HepG2 (cell line): ENCODE data around the gene PLOD2. TPM values are rescaled to one million over a fixed set of nuclear protein-coding genes. Genes with fewer than 3 reads are reported as not detected.

Experiments used
- ATAC-seq: fragments of 200-7000 bp; cut with Tn5 transposase; 3 replicates; pipeline ENCODE4 v1.9.1; 2020; ENCODE audit warnings: mild to moderate bottlenecking, moderate library complexity
- BruUV-seq: library from RNA; stranded (reverse); fragments of 400-500 nt; replicated peaks from 2 replicates; lab custom pipeline; 2021; lab: Mats Ljungman, UMichigan
- CTCF ChIA-PET: fragments of 300-600 bp; formaldehyde crosslinking; extraction: SDS; loops from one replicate; lab custom pipeline; 2021; ENCODE audit warnings: low total read pairs, inconsistent platforms, low intra/inter-chr PET ratio; lab: Yijun Ruan, JAX
- POLR2A ChIA-PET: fragments of 350-600 bp; sonication (Branson Sonifier 250); formaldehyde crosslinking; loops from one replicate; lab custom pipeline; 2020; ENCODE audit warnings: antibody characterized with exemption, inconsistent platforms; lab: Yijun Ruan, JAX
- DNase-seq: peaks from one replicate; pipeline ENCODE4 v3.0.0-alpha.2; 2015; ENCODE audit warnings: low spot score
- FAIRE-seq: peaks from 3 replicates; lab custom pipeline; 2011; peaks lifted over from hg19 to GRCh38; lab: Jason Lieb, UNC
- H2AFZ ChIP-seq: one replicate; pipeline ENCODE4 v1.6.1; 2011; ENCODE audit warnings: low read length, inconsistent platforms
- H3K27ac ChIP-seq: fragments of 300-600 bp; 3 replicates; pipeline ENCODE4 v1.8.0; 2011; ENCODE audit warnings: mixed run types, mild to moderate bottlenecking, mixed read lengths, low read length, inconsistent platforms; ENCODE audit not compliant: insufficient read depth; ENCODE audit errors: extremely low read length
- H3K27me3 ChIP-seq, 2 experiments: fragments of 200-600 bp in 1 of 2; 2 replicates in 1 of 2; 3 replicates in 1 of 2; pipeline versions ENCODE4 v1.6.0 to v1.8.0; 2011; ENCODE audit warnings: low read length in 2 of 2, mild to moderate bottlenecking in 2 of 2, moderate library complexity in 2 of 2, inconsistent platforms in 1 of 2; ENCODE audit not compliant: insufficient read depth in 2 of 2, control insufficient read depth in 1 of 2
- H3K36me3 ChIP-seq, 2 experiments: fragments of 200-600 bp in 1 of 2; replicated peaks in 1 of 2; 2 replicates in 1 of 2; 3 replicates in 1 of 2; pipeline versions ENCODE4 v1.5.1 to v1.8.0; 2011; ENCODE audit warnings: low read length in 2 of 2, inconsistent platforms in 1 of 2; ENCODE audit not compliant: insufficient read depth in 2 of 2, control insufficient read depth in 1 of 2
- H3K4me1 ChIP-seq: 2 replicates; pipeline ENCODE4 v1.5.1; 2012; ENCODE audit warnings: low read length, inconsistent platforms; ENCODE audit not compliant: insufficient read depth
- H3K4me2 ChIP-seq: 2 replicates; pipeline ENCODE4 v1.6.0; 2011; ENCODE audit warnings: low read depth, low read length, inconsistent platforms
- H3K4me3 ChIP-seq, 3 experiments: fragments of 200-600 bp in 1 of 3; sonication (generic), shearing (Covaris generic) in 1 of 3; replicated peaks in 1 of 3; 2 replicates each; pipeline ENCODE4 v1.5.1; 2011 to 2016; ENCODE audit warnings: low read length in 3 of 3, inconsistent platforms in 2 of 3, low read depth in 2 of 3, mild to moderate bottlenecking in 2 of 3, control low read depth in 1 of 3, mixed read lengths in 1 of 3; ENCODE audit not compliant: insufficient read depth in 1 of 3
- H3K79me2 ChIP-seq: one replicate; pipeline ENCODE4 v1.6.1; 2011; ENCODE audit warnings: low read length, inconsistent platforms; ENCODE audit not compliant: insufficient read depth
- H3K9ac ChIP-seq: 2 replicates; pipeline ENCODE4 v1.6.0; 2011; ENCODE audit warnings: mild to moderate bottlenecking, low read depth, low read length, inconsistent platforms; ENCODE audit not compliant: insufficient read depth
- H3K9me3 ChIP-seq: 2 replicates; pipeline ENCODE4 v1.5.1; 2012; ENCODE audit warnings: mild to moderate bottlenecking, low read length
- H4K20me1 ChIP-seq: 2 replicates; pipeline ENCODE4 v1.6.0; 2011; ENCODE audit warnings: inconsistent platforms, mild to moderate bottlenecking, low read length, moderate library complexity; ENCODE audit not compliant: insufficient read depth
- ADNP ChIP-seq: sonication (generic); formaldehyde crosslinking; IDR thresholded peaks from 2 replicates; pipeline ENCODE4 v1.4.0; 2020; ENCODE audit warnings: missing genetic modification reagents
- BCL3 ChIP-seq: sonication (generic); formaldehyde crosslinking; IDR thresholded peaks from 2 replicates; pipeline ENCODE4 v1.5.1; 2020; ENCODE audit warnings: mild to moderate bottlenecking, missing genetic modification reagents, moderate library complexity
- BRCA1 ChIP-seq: sonication (generic); formaldehyde crosslinking; IDR thresholded peaks from 2 replicates; pipeline ENCODE4 v1.4.0; 2020; ENCODE audit warnings: missing genetic modification reagents
- DDIT3 ChIP-seq: sonication (generic); formaldehyde crosslinking; IDR thresholded peaks from 2 replicates; pipeline ENCODE4 v1.4.0; 2020; ENCODE audit warnings: mild to moderate bottlenecking, missing genetic modification reagents
- GATAD2A ChIP-seq: IDR thresholded peaks from 2 replicates; pipeline ENCODE4 v1.6.1; 2016
- LCORL ChIP-seq, 2 experiments: fragments of 450-650 bp in 1 of 2; sonication (generic) in 1 of 2; formaldehyde crosslinking in 1 of 2; IDR thresholded peaks; 2 replicates each; pipeline versions ENCODE4 v1.5.0 to v1.6.1; 2017 to 2020; ENCODE audit warnings: antibody characterized with exemption in 1 of 2, missing genetic modification reagents in 1 of 2
- MZF1 ChIP-seq: sonication (generic); formaldehyde crosslinking; IDR thresholded peaks from 2 replicates; pipeline ENCODE4 v1.8.1; 2023; ENCODE audit warnings: mild to moderate bottlenecking, missing genetic modification reagents, borderline replicate concordance
- NFRKB ChIP-seq: fragments of 450-650 bp; IDR thresholded peaks from 2 replicates; pipeline ENCODE4 v1.6.1; 2017
- ZBTB10 ChIP-seq: sonication (generic); formaldehyde crosslinking; IDR thresholded peaks from 2 replicates; pipeline ENCODE4 v1.4.0; 2020; ENCODE audit warnings: missing genetic modification reagents, borderline replicate concordance
- ZBTB25 ChIP-seq: IDR thresholded peaks from 2 replicates; pipeline ENCODE4 v1.6.1; 2018; ENCODE audit warnings: missing genetic modification reagents
- ZNF280D ChIP-seq: sonication (generic); formaldehyde crosslinking; IDR thresholded peaks from 2 replicates; pipeline ENCODE4 v1.5.1; 2020; ENCODE audit warnings: mild to moderate bottlenecking, missing genetic modification reagents
- ZNF770 ChIP-seq: sonication (generic); formaldehyde crosslinking; IDR thresholded peaks from 2 replicates; pipeline ENCODE4 v1.5.0; 2020; ENCODE audit warnings: mild to moderate bottlenecking, missing genetic modification reagents
- ZSCAN31 ChIP-seq: sonication (generic); formaldehyde crosslinking; IDR thresholded peaks from 2 replicates; pipeline ENCODE4 v1.5.0; 2020; ENCODE audit warnings: low read depth, mild to moderate bottlenecking, missing genetic modification reagents
- in situ Hi-C: cut with HindIII; loops from 2 replicates; pipeline ENCODE4 v1.10.0; 2017; ENCODE audit warnings: low pct_unique_long_range_greater_than_20kb; ENCODE audit not compliant: extremely low pct_ligation_motif_present
- intact Hi-C: fragments of 100-400 bp; cut with micrococcal nuclease; formaldehyde crosslinking; loops from one replicate; pipeline ENCODE4 v1.10.0; 2022; ENCODE audit not compliant: unreplicated experiment
- polyA plus RNA-seq, 8 experiments: library from polyadenylated mRNA; depleted of rRNA in 3 of 8; stranded (reverse) in 7 of 8; unstranded in 1 of 8; fragments of >200 nt; fragmentation: Illumina TruSeq in 4 of 8; extraction: Trizol in 4 of 8; gene quantifications; 2 replicates each; pipeline versions ENCODE4 v1.2.1 to v1.2.3, GENCODE V29; 2011 to 2016; ENCODE audit warnings: low read depth in 4 of 8, missing spikeins in 1 of 8, mixed read lengths in 1 of 8; ENCODE audit not compliant: insufficient read depth in 1 of 8
- total RNA-seq, 5 experiments: library from RNA; depleted of rRNA; stranded (reverse); fragments of >200 nt; fragmentation: Illumina TruSeq; extraction: Trizol; gene quantifications; 2 replicates each; pipeline ENCODE4 v1.2.3, GENCODE V29; 2016; ENCODE audit warnings: low read depth in 1 of 5

Gene PLOD2
- total and polyA plus RNA-seq, 2 of the 13 experiments (the other 11 are each of a cell fraction or from before 2014, with no cell fraction given): 107 to 161 TPM

- in situ Hi-C loops: no loop called here
- TF ChIP-seq ZBTB25 (CRISPR knock-in tag) (no peak), NFRKB (no peak), BRCA1 (CRISPR knock-in tag) (no peak), GATAD2A (CRISPR knock-in tag) (no peak), MZF1 (CRISPR knock-in tag) (no peak), BCL3 (CRISPR knock-in tag) (no peak), ZSCAN31 (no peak), DDIT3 (CRISPR knock-in tag) (no peak), ZNF770 (CRISPR knock-in tag) (no peak), ADNP (CRISPR knock-in tag) (no peak), ZBTB10 (CRISPR knock-in tag) (no peak), LCORL (IDR thresholded peaks at IDR 0.05) (no peak), LCORL (CRISPR knock-in tag; IDR thresholded peaks at IDR 0.05) (no peak), ZNF280D (CRISPR knock-in tag) (no peak)
These were observed 48.4 kb upstream of the PLOD2 start for GRCh38 chr3:146209371-146209770.

More at GRCh38 chr3:146209371-146209770, 48.4 kb upstream of the PLOD2 start:
- peaks cover 8% of the 10 kb centered on the region; the same call in 1 of the 2 replicates for H4K20me1 ChIP-seq
- ChIA-PET POLR2A (no interaction called here), CTCF (no interaction called here)
- H3K79me2 ChIP-seq: no peaks in the 10 kb centered on the region
- H3K36me3 ChIP-seq: peaks cover 3 to 10% of the 10 kb centered on the region in 2 experiments; a peak in 4 of 5 replicates
- no peaks in the 10 kb centered on the region for H3K9me3 ChIP-seq
- intact Hi-C loops: no loop called here
- H3K9ac ChIP-seq: no peak overlapping the region
- no peak overlapping the region for H3K27ac ChIP-seq
- H2AFZ ChIP-seq: no peak overlapping the region
- no peaks in the 10 kb centered on the region for H3K27me3 ChIP-seq
- ATAC-seq (no peak), DNase-seq (no peak), FAIRE-seq (no peak)
- H3K4me1 ChIP-seq: no peaks in the 10 kb centered on the region
- no peak overlapping the region for H3K4me2 ChIP-seq
- H3K4me3 ChIP-seq: no peak overlapping the region
- no TSS peak for BruUV-seq
